Neutrophil (primary cell): ENCODE results near the gene WNK4.
A peak's percentile ranks its signal among the peaks of the same experiment; 100 is the strongest.

Experiments
- H3K27ac ChIP-seq: fragments of 200-600 bp; sonication (generic); 2 replicates; pipeline ENCODE4 v1.5.1; 2016; ENCODE audit warnings: mild to moderate bottlenecking, moderate library complexity
- H3K27me3 ChIP-seq: fragments of 200-600 bp; sonication (generic); 2 replicates; pipeline ENCODE4 v1.6.0; 2016; ENCODE audit warnings: mild to moderate bottlenecking
- H3K36me3 ChIP-seq: fragments of 200-600 bp; sonication (generic); 2 replicates; pipeline ENCODE4 v1.5.1; 2017
- H3K4me1 ChIP-seq, 2 experiments: fragments of 200-600 bp in 1 of 2; sonication (generic) in 1 of 2; 1 replicate in 1 of 2; 2 replicates in 1 of 2; pipeline versions ENCODE4 v1.5.1 to v1.6.1; 2013 to 2016; ENCODE audit warnings: low read depth in 1 of 2, low read length in 1 of 2, mild to moderate bottlenecking in 1 of 2, moderate library complexity in 1 of 2; ENCODE audit not compliant: control insufficient read depth in 1 of 2, insufficient read depth in 1 of 2
- H3K4me3 ChIP-seq, 2 experiments: fragments of 200-600 bp in 1 of 2; sonication (generic) in 1 of 2; 1 replicate in 1 of 2; 2 replicates in 1 of 2; pipeline ENCODE4 v1.5.1; 2013 to 2016; ENCODE audit warnings: low read depth in 1 of 2, low read length in 1 of 2, mild to moderate bottlenecking in 1 of 2, moderate library complexity in 1 of 2
- H3K9me3 ChIP-seq: fragments of 200-600 bp; sonication (generic); 2 replicates; pipeline ENCODE4 v1.5.1; 2016
- CTCF ChIP-seq: fragments of 200-600 bp; sonication (generic); IDR thresholded peaks from 2 replicates; pipeline ENCODE4 v1.5.1; 2016; ENCODE audit warnings: antibody characterized with exemption

The WNK4 gene

GRCh38 chr17:42845918-42846593, 65.6 kb downstream of the WNK4 start:
- Histone ChIP-seq H3K4me3 (no peak overlapping the region), H3K36me3 (peaks cover 49% of the 10 kb centered on the region), H3K4me1 (peaks cover 60 to 61% of the 10 kb centered on the region in 2 experiments), H3K27ac (peak overlapping the region; percentile 54), H3K9me3 (no peaks in the 10 kb centered on the region), H3K27me3 (no peaks in the 10 kb centered on the region)
- TF ChIP-seq CTCF: no peak
